PFSK-1 (cell line): Measurements from ENCODE around the gene UGGT2.

Experiments used
- FOXP2 ChIP-seq: optimal IDR thresholded peaks from 2 replicates; pipeline ENCODE3; 2011; ENCODE audit warnings: borderline replicate concordance, control low read depth, inconsistent platforms; ENCODE audit not compliant: insufficient read depth; ENCODE audit errors: extremely low read length, extremely low read depth
- POLR2AphosphoS5 ChIP-seq: IDR thresholded peaks from 2 replicates; pipeline ENCODE4 v1.6.1; 2012; ENCODE audit warnings: low read depth, mild to moderate bottlenecking, control low read depth, low read length, moderate library complexity
- SIN3A ChIP-seq: IDR thresholded peaks from 2 replicates; pipeline ENCODE4 v1.6.1; 2012; ENCODE audit warnings: mild to moderate bottlenecking, low read length, moderate library complexity, borderline replicate concordance; ENCODE audit not compliant: insufficient read depth
- TAF1 ChIP-seq: IDR thresholded peaks from 2 replicates; pipeline ENCODE4 v1.6.1; 2012; ENCODE audit warnings: low read length, control low read depth, borderline replicate concordance; ENCODE audit not compliant: insufficient read depth
- TF ChIP-seq, protein P1 (sequence below), 2 experiments: IDR thresholded peaks; 2 replicates each; pipeline versions ENCODE4 v1.6.1 to v1.8.0; 2011 to 2012; ENCODE audit warnings: low read depth in 2 of 2, low read length in 2 of 2, control low read depth in 1 of 2, inconsistent platforms in 1 of 2, mild to moderate bottlenecking in 1 of 2, moderate library complexity in 1 of 2; ENCODE audit not compliant: insufficient read depth in 1 of 2

Gene UGGT2

GRCh38 chr13:96068729-96069128 lies 15.5 kb upstream of the UGGT2 start:
- TF ChIP-seq POLR2AphosphoS5, result no peak
- TF ChIP-seq, protein P1, sequence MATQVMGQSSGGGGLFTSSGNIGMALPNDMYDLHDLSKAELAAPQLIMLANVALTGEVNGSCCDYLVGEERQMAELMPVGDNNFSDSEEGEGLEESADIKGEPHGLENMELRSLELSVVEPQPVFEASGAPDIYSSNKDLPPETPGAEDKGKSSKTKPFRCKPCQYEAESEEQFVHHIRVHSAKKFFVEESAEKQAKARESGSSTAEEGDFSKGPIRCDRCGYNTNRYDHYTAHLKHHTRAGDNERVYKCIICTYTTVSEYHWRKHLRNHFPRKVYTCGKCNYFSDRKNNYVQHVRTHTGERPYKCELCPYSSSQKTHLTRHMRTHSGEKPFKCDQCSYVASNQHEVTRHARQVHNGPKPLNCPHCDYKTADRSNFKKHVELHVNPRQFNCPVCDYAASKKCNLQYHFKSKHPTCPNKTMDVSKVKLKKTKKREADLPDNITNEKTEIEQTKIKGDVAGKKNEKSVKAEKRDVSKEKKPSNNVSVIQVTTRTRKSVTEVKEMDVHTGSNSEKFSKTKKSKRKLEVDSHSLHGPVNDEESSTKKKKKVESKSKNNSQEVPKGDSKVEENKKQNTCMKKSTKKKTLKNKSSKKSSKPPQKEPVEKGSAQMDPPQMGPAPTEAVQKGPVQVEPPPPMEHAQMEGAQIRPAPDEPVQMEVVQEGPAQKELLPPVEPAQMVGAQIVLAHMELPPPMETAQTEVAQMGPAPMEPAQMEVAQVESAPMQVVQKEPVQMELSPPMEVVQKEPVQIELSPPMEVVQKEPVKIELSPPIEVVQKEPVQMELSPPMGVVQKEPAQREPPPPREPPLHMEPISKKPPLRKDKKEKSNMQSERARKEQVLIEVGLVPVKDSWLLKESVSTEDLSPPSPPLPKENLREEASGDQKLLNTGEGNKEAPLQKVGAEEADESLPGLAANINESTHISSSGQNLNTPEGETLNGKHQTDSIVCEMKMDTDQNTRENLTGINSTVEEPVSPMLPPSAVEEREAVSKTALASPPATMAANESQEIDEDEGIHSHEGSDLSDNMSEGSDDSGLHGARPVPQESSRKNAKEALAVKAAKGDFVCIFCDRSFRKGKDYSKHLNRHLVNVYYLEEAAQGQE (IDR thresholded peaks at IDR 0.05; ENCODE audit: insufficient read depth in 1 of 2, low read depth in 2 of 2, low read length in 2 of 2), result no peak
- TF ChIP-seq TAF1, result no peak
- no peak for TF ChIP-seq SIN3A
- TF ChIP-seq FOXP2, result no peak

- TF ChIP-seq POLR2AphosphoS5, result no peak
- TF ChIP-seq SIN3A, result no peak
- TF ChIP-seq TAF1, result no peak
- TF ChIP-seq FOXP2, result no peak
- TF ChIP-seq, protein P1 (IDR thresholded peaks at IDR 0.05; ENCODE audit: insufficient read depth in 1 of 2, low read depth in 2 of 2, low read length in 2 of 2), result no peak
Observed at GRCh38 chr13:96065849-96066248, 12.6 kb upstream of the UGGT2 start.

DNA sequence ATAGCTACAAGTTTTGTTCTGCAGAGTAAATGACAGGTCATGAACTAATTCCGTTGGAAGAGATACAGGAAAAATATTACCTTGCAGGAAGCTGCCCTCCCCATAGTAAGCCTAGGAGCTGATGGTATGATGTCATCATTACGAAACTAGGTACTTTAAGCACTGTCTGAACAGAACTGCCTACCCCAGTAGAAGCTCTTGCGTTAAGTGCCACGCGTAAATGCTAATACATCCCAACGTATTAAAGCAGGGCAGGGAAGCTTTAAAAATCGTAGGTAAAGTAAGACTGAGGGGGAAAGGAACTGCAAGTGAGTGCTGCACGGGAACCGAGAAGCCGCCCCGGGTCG lies 572 bp downstream of the UGGT2 start:
- TF ChIP-seq POLR2AphosphoS5 (no peak), TAF1 (no peak), SIN3A (no peak), FOXP2 (no peak)
- TF ChIP-seq, protein P1 (IDR thresholded peaks at IDR 0.05; ENCODE audit: insufficient read depth in 1 of 2, low read depth in 2 of 2, low read length in 2 of 2), result no peak

DNA sequence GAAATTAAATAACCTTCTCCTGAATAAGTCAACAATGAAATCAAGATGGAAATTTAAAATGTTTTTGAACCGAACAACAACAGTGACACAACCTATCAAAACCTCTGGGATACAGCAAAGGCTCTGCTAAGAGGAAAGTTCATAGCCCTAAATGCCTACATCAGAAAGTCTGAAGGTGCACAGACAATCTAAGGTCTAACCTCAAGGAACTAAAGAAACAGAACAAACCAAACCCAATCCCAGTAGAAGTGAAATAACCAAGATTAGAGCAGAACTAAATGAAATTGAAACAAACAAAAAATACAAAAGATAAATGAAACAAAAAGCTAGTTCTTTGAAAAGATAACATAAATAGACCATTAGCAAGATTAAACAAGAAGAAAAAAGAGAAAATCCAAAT lies 9.0 kb downstream of the UGGT2 start:
- TF ChIP-seq, protein P1 (IDR thresholded peaks at IDR 0.05; ENCODE audit: insufficient read depth in 1 of 2, low read depth in 2 of 2, low read length in 2 of 2), result no peak
- TF ChIP-seq TAF1 (no peak), POLR2AphosphoS5 (no peak), FOXP2 (no peak), SIN3A (no peak)

DNA sequence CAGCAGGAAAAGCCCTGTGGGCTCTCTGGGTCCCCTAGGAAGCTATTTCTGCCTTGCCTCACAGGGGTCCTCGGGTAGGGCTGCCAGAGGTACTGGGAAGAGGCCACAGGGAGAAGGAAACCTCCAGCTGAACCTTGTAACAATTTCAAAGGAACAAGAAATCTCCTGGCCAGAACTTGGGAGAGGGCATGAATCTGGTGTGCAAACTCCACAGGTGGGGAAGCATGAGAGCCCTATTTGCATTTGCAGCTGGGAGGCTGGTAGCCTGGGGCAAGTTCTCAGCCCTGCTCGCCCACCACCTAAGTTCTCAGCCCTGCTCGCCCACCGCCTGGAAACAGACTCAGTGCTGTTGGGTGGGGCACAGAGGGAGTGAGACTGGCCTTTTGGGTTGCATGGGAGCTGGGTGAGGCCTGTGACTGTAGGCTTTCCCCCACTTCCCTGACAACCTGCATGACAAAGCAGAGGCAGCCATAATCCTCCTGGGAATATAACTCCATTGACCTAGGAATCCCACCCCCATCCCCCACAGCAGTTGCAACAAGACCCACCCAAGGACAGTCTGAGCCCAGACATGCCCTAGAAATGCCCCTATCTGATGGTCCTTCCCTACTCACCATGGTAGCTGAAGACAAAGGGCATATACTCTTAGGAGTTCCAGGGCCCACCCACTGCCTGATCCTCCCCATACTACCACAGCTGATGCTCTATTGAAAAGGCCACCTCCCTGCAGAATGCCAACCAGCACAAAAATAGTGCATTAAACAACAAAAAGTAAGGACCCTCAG lies 11.7 kb downstream of the UGGT2 start:
- TF ChIP-seq SIN3A (no peak), TAF1 (no peak), POLR2AphosphoS5 (no peak), FOXP2 (no peak)
- TF ChIP-seq, protein P1 (IDR thresholded peaks at IDR 0.05; ENCODE audit: insufficient read depth in 1 of 2, low read depth in 2 of 2, low read length in 2 of 2), result no peak
